ENCODE data around the gene PLCL2. TPM values are rescaled to one million over a fixed set of nuclear protein-coding genes. Genes with fewer than 3 reads are reported as not detected.

Gene PLCL2
- total RNA-seq, 2 experiments from 2014 or later: 15.8 to 16.0 TPM

GRCh38 chr3:17047894-17048293 lies 163.1 kb downstream of the PLCL2 start:
- CTCF ChIA-PET: no interaction called here
- POLR2A ChIA-PET: no interaction called here

DNA sequence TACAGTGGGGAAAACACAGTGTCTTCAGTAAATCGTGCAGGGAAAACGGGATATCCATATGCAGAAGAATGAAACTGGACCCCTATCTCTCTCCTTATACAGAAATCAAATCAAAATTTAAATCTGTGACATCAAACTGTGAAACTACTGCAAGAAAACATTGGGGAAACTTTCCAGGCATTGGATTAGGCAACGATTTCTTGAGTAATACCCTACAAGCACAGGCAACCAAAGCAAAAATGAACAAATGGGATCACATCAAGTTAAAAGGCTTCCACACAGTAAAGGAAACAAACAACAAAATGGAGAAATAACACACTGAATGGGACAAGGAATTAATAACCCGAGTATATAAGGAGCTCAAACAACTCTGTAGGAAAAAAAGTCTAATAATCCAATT lies 165.3 kb downstream of the PLCL2 start:
- ChIA-PET POLR2A (no interaction called here), CTCF (no interaction called here)

DNA sequence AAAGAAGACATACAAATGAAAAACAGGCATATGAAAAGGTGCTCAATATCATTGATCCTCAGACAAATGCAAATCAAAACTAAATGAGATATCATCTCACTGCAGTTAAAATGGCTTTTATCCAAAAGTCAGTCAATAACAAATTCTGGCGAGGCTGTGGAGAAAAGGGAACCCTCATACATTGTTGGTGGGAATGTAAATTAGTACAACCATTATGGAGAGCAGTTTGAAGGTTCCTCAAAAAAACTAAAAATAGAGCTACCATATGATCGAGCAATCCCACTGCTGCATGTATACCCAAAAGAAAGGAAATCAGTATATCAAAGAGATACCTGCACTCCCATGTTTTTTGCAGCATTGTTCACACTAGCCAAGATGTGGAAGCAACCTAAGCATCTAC lies 165.8 kb downstream of the PLCL2 start:
- ChIA-PET POLR2A (no interaction called here), CTCF (no interaction called here)

DNA sequence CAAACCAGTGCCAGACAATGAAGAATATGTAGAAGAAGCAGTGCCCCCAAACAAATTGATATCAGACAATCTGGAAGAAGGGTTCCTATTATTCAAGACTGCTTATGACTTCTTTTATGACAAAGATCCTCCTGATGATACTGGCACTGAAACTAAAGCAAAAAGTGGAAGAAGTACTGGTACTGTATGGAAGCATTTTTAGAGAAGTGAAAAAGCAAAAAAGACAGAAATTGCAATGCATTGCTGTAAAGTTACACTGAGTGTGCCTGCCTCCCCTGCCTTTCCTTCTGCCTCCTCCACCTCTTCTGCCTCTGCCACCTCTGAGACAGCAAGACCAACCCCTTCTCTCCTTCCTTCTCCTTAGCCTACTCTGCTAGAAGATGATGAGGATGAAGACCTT lies 167.6 kb downstream of the PLCL2 start:
- POLR2A ChIA-PET: no interaction called here
- CTCF ChIA-PET: no interaction called here

GRCh38 chr3:17054301-17054981 lies 169.7 kb downstream of the PLCL2 start:
- ChIA-PET CTCF (no interaction called here), POLR2A (no interaction called here)

DNA sequence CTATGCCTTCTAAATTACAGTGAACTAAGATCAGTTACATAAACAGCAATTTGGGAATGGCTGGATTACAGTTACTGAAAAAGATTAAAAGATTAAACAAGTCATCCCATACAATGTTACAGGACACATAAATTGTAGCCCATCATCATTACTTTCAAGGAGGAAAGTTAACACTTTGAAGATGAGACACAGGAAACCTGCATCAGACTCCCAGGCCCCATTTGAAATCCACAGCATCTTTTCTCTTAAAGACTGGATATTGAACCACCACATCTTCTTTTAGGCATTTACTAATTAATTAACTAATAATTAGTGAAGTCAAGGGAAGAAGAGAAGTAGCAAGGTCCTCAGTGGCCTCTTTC lies 170.2 kb downstream of the PLCL2 start:
- POLR2A ChIA-PET: no interaction called here
- CTCF ChIA-PET: no interaction called here

DNA sequence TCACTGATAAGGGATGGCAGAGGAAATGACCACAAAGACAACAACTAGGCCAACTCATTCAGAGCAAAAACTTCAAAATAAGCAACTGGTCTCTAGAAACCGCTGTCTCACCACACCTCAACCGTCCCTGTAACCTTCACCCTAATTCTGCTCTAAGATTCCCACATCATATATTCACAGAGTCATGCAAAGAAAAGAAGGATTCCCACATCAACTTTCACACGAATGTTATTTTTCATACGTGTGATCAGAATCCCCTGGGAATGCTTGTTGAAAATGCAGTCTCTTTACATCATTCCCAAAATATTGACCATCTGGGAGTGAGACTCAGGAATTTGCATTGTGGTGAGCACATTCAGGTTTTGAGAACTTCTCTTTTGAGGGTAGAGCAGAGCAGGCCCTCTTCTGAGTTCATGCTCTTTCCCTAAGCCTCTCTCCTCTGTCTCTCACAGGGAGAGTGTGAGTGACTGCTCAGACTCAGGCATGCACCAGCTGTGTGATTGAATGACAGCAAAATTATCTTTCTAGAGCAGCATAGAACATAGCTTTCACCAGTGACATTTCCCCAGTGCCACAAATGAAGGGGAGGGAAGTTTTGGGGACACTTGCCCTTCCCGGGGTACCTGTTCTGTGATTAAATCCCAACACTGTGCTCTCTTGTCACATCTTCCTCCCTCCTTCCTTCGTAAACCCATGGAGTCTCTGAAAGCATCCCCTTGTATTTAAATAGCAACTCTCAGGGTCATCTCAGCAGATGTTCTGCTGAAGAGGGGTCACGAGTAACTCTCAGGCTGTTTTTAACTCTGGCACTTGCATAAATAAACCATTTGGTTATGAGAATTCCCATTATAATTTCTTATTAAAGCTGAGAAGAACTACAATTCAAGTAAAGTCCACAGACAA lies 170.9 kb downstream of the PLCL2 start:
- ChIA-PET POLR2A (no interaction called here), CTCF (no interaction called here)

GRCh38 chr3:17057321-17057720 lies 172.6 kb downstream of the PLCL2 start:
- ChIA-PET POLR2A (no interaction called here), CTCF (no interaction called here)

- CTCF ChIA-PET: interaction anchor here (0.6 kb wide), 1 partner anchor 65 kb away, joined by 3 read pairs; no protein-coding TSS in a partner anchor
- POLR2A ChIA-PET: no interaction called here
Measured at GRCh38 chr3:17059989-17060550, 175.3 kb downstream of the PLCL2 start.

GRCh38 chr3:17061005-17061404 lies 176.2 kb downstream of the PLCL2 start:
- POLR2A ChIA-PET: no interaction called here
- CTCF ChIA-PET: interaction anchor here (0.6 kb wide), 1 partner anchor 64 kb away, joined by 3 read pairs; no protein-coding TSS in a partner anchor

GRCh38 chr3:17062736-17063135 lies 178.0 kb downstream of the PLCL2 start:
- CTCF ChIA-PET: no interaction called here
- POLR2A ChIA-PET: no interaction called here

- ChIA-PET CTCF (no interaction called here), POLR2A (no interaction called here)
Measured at GRCh38 chr3:17063596-17063995, 178.8 kb downstream of the PLCL2 start.

DNA sequence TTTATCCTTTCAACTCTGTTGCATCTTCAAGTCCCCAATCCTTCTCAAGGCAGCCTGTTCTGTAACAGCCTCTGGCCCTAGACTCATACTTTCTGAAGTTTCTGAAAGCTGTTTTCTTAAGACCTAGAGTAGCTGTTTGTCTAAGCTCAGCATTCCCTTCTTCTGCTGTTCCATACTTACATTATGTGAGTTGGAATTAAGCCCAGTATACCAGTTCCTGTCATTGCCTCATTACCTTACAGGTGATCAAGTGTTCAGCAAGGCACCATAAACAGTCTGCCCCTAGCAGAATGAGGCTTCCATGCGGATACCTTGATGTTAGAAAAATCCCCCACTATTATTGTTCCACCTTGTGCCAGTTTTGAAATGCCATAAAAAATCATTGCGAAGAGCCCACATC lies 180.6 kb downstream of the PLCL2 start:
- CTCF ChIA-PET: no interaction called here
- POLR2A ChIA-PET: no interaction called here

GRCh38 chr3:17065881-17066280 lies 181.1 kb downstream of the PLCL2 start:
- CTCF ChIA-PET: no interaction called here
- POLR2A ChIA-PET: no interaction called here

DNA sequence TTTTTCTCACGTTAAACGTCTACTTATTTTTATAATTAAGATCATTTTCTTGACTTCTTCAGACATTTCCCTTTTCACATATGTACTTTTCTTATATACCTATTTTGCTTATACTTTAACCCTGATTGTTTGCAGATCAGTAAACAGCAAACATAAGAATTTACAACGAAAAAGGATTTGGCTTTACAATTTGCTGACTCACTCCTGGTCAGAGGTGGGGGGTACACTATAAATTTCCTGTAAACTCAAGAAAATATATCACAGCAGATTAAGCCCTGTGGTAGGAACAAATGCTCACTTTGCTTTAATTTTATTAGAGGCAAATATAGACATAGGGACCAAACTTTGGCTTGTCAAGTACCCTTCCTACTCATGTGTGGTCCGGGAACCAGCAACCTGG lies 185.0 kb downstream of the PLCL2 start:
- CTCF ChIA-PET: no interaction called here
- POLR2A ChIA-PET: no interaction called here

- ChIA-PET CTCF (no interaction called here), POLR2A (no interaction called here)
Measured at GRCh38 chr3:17070161-17070959, 185.6 kb downstream of the PLCL2 start.

DNA sequence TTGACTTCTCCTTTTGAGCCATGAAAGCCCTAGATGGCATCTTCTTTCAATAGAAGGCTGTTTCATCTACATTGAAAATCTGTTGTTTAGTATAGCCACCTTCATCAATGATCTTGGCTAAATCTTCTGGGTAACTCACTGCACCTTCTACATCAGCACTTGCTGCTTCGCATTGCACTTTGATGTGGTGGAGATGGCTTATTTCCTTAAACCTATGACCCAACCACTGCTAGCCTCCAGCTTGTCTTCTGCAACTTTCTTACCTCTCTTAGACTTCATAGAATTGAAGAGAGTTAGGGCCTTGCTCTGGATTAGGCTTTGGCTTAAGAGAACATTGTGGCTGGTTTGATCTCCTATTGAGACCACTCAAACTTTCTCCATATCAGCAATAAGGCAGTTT lies 189.8 kb downstream of the PLCL2 start:
- ChIA-PET CTCF (interaction anchor here (1.3 kb wide), 1 partner anchor 16 kb away, joined by 3 read pairs; no protein-coding TSS in a partner anchor), POLR2A (no interaction called here)

DNA sequence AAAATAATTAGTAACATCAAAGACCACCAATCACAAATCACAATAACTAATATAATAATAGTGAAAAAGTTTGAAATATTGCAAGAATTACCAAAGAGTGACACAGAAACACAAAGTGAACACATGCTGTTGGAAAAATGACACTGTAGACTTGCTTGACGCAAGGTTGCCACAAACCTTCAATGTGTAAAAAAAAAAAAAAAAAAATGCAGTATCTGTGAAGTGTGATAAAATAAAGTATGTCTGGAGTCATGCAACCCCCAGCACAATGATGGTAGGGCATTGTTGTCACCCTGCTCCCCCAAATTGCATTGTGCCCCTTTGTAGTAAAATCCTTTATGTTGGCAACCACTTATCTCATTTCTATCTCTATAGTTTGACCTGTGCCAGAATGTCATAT lies 190.6 kb downstream of the PLCL2 start:
- ChIA-PET POLR2A (no interaction called here), CTCF (no interaction called here)

DNA sequence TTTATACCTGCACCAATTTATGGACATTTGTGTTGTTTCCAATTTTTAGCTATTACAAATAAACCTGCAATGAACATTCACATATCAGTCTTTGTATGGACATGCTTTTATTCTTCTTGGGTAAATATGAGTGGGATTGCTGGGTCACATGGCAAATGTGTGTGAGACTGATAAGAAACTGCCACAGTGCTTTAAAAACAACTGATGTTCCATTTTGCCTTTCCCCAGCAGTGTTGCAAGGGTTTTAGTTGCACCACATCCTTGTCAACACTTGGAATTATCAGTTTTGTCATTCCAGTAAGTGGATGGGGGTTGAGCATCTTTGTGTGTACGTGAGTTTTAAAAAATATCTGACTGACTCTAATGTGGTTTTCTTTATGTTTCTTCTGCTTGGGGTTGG lies 191.2 kb downstream of the PLCL2 start:
- CTCF ChIA-PET: no interaction called here
- POLR2A ChIA-PET: no interaction called here

DNA sequence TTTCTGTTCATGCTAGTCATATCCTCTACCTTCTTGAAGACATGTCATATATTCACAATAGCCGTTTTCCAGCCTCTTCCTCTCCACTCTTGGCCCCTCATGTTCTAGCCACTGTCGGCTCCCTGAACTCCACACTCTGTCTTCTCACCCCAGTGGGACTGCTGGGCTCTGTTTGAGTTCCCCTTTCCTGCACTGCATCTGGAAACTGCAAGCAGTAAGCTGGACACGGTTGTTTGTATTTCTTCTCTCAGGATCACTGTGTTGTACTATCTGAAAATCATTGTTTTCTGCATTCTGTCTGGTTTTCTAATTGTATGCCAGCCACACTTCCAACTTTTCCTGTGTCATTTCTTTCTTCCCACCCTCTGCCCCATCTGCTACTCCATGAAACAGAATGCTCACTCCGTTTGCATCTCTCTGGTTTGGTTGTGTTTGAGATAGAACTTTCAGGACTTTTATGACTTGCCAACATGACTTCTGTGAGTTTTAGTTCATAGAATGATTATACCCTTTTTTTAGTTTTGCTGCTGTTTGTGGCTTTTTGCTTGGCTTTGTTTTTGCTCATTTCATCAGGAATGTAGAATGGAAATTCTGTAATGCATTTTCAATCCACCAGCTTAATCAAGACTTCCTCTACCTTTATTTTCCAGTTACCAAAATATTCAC lies 192.3 kb downstream of the PLCL2 start:
- POLR2A ChIA-PET: no interaction called here
- CTCF ChIA-PET: no interaction called here

All from activated CD8-positive, alpha-beta memory T cell treated with anti-CD3 and anti-CD28 coated beads for 36 hours (primary cell).